Loucy (cell line): ENCODE measurements around the gene NAP1L1.

Source experiments
- EZH2phosphoT487 ChIP-seq: fragments of 200-600 bp; IDR thresholded peaks from 2 replicates; pipeline ENCODE4 v1.6.1; 2018; ENCODE audit warnings: antibody characterized with exemption, mild to moderate bottlenecking, moderate library complexity, borderline replicate concordance
- TF ChIP-seq, protein P1 (sequence below): fragments of 200-600 bp; sonication (generic); conservative IDR thresholded peaks from 2 replicates; pipeline ENCODE4 v1.5.1; 2014; ENCODE audit warnings: mild to moderate bottlenecking, antibody characterized with exemption, low read length

DNA sequence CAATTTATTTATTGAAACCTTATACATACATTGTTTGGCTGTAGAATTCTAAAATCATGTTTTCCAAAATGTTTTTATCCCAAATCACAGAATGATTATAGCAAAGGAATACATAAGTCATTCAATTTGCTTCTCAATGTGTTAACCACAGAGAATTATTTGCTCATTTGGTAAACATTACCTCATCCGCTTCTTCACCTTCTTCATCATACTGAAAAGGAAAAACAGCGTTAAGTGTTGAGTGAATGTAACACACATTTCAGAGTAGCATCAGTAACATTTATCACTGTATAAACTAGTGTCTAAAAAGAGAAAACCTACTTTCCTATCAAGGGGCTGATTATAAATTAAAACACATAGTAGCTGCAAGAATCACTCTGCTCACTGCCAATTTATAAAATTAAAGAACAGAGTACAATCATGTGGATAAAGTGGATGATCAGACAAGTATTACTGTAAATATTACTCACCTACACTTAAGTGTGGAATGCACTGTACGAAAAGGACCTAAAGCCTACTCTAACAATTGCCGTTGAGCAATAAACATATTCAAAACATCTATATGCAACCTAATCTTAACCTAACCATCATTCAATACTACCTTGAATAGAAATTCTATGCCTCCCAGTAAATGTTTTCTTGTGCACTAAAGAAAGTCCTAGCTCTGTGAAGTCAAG is 34.8 kb downstream of the NAP1L1 start:
- TF ChIP-seq, protein P1, sequence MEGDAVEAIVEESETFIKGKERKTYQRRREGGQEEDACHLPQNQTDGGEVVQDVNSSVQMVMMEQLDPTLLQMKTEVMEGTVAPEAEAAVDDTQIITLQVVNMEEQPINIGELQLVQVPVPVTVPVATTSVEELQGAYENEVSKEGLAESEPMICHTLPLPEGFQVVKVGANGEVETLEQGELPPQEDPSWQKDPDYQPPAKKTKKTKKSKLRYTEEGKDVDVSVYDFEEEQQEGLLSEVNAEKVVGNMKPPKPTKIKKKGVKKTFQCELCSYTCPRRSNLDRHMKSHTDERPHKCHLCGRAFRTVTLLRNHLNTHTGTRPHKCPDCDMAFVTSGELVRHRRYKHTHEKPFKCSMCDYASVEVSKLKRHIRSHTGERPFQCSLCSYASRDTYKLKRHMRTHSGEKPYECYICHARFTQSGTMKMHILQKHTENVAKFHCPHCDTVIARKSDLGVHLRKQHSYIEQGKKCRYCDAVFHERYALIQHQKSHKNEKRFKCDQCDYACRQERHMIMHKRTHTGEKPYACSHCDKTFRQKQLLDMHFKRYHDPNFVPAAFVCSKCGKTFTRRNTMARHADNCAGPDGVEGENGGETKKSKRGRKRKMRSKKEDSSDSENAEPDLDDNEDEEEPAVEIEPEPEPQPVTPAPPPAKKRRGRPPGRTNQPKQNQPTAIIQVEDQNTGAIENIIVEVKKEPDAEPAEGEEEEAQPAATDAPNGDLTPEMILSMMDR, result no peak
- no peak for TF ChIP-seq EZH2phosphoT487
